HG03039 (cell line): ENCODE measurements around the gene ZCWPW1.
"Not testable (repeated sequence)": the region's sequence is repeated elsewhere in the genome, so short reads cannot be mapped to it uniquely, and the experiment has no call there.

Experiments
- ATAC-seq: cut with Tn5 transposase; IDR thresholded peaks from one replicate; pipeline ENCODE4 v1.9.1; 2021; ENCODE audit warnings: mild to moderate bottlenecking, moderate library complexity; ENCODE audit not compliant: unreplicated experiment

ZCWPW1 gene

GRCh38 chr7:100401811-100402210, 26.7 kb downstream of the ZCWPW1 start:
- no peak for ATAC-seq

DNA sequence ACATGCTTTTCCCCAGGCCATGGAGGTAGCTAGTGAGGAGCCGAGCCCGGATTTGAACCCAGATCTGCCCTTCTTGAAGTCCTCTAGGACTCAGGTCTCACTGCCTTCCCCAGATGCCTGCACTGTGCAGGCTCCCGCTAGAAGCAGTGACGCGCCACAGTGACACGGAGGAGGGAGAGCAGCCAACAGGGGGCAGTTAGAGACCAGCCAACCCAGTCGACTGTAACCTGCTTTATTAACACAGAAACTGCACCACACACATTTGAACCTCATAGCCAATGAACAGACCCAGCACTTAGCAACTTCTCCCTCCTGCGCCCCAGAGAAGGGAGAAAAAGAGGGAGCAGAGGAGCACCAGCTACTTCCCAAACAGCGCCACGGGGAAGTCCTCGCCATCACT, 27.8 kb downstream of the ZCWPW1 start:
- no peak for ATAC-seq

DNA sequence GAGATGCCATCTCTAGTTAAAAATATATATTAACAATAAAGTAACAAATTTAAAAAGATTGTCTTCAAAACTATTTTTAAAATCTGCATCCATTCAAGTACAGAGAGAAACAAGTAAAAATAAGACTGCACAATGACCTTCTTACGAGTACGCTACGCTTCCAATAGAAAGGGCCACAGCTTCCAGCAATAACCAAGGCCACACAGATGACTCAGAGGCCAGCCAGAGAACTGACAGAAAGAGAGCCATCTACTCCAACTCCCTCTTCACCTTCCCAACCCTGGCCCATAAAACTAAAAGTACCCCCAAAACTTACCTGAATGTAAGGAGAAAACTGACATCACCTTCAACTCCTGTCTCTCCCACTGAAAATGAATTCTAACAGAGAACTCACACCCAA, 28.5 kb downstream of the ZCWPW1 start:
- no peak for ATAC-seq

GRCh38 chr7:100398239-100398638, 30.3 kb downstream of the ZCWPW1 start:
- ATAC-seq = no peak

DNA sequence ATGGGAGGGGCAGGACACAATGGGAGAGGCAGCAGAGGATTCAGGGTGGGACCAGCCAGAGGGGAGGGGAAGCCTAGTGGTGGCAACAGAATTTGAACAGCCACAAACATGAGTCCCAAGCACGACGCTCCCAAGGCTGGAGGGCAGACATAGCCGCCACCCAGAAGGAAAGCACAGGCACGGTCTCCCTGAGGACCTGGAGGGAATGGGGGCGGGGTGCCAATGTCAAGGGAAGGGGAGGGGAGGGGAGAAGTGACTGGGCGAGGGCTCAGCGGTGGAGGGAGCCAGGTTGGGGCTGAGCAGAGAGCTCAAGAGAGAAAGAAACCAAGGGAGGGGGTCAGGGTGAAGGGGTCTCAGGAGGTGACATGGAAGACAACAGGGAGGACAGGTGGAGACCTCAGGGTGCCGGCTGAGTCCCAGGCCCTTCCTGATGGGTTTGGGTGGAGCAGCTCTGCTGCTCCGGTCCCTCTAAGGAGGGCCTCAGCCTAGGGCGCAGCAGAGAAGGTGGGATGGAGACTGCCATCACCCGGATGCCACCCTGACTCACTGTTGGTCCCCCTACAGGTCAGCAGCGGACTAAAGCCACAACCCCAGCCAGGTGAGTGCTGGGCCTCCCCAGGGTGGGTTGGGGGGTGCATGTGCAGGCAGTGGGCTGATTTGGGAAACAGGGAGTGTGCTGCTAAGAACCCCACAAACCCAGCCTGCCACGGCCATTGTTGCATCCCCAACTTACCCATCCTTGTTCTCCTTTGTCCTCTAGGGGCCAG, 31.0 kb downstream of the ZCWPW1 start:
- no peak for ATAC-seq

DNA sequence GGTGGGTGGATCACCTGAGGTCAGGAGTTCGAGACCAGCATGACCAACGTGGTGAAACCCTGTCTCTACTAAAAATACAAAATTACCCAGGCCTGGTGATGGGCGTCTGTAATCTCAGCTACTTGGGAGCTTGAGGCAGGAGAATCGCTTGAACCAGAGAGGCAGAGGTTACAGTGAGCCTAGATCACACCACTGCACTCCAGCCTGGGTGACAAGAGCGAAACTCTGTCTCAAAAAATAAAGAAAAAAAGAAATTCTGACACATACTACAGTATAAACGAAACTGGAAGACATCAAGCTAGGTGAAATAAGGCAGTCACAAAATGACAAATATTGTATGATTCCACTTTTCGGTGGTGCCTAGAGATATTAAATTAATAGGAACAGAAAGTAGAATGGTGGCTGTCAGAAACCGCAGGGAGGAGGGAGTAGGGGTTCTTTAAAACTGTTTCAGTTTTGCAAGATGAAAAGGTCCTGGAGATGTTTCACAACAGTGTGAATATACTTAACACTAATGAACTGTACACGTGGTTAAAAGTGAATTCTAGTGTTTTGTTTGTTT, 32.0 kb downstream of the ZCWPW1 start:
- peak; percentile 72 for ATAC-seq

- no peak for ATAC-seq
These were observed 34.4 kb downstream of the ZCWPW1 start for GRCh38 chr7:100394077-100394476.

DNA sequence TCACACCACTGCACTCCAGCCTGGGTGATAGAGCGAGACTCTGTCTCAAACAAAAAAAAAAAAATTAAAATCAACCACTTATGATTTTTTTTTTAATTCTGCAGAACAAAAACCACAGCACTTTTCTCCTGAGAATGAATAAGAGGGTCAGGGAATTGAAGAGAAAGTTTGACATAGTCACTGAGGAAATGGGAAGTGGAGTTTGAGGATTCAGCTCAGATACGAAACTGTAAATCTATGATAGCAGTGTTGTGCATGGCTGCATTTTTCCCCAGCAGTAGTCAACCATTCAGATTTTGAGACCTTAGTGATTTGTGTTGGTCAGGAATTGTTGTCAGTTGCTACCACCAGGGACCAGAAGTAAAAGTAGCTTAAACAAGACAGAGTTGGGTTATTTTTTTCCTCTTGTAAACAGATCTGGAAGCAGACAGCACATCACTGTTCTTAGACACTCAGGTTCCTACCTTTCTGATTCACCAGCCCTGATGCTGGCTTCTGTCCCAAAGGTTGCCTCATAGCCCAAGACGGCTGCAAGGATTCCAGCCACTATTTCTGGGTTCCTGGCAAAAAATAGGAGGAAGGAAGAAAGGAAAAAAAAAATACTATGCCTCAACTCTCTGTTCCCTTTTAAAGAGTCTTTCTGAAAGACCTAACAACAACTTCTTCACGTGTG, 35.1 kb downstream of the ZCWPW1 start:
- no peak for ATAC-seq

- ATAC-seq = no peak
These were observed 38.1 kb downstream of the ZCWPW1 start for GRCh38 chr7:100390286-100391009.

DNA sequence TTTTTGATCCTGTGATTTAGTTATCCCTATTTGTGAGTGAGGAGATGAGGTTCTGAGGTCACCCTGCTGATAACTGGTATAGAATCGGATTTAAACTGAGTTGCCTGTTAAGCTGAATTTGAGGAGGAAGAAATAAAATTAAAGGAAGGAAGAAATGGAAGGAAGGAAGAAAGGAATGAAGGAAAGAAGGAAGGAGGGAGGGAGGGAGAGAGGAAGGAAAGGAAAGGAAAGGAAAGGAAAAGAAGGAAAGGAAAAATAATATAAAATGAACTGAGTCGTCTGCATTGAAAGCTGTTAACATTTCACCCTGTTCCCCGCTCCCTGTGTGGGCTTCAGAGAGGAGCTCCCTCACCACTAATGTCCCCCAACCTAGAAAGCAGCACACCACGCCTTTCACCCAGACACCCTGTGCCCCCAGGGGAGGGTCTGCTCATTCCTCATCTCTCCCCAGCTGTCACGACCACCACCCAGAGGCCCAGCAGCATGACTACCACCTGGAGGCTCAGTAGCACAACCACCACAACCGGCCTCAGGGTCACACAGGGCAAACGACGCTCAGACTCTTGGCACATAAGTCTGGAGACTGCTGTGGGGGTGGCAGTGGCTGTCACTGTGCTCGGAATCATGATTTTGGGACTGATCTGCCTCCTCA, 38.9 kb downstream of the ZCWPW1 start:
- no peak for ATAC-seq

DNA sequence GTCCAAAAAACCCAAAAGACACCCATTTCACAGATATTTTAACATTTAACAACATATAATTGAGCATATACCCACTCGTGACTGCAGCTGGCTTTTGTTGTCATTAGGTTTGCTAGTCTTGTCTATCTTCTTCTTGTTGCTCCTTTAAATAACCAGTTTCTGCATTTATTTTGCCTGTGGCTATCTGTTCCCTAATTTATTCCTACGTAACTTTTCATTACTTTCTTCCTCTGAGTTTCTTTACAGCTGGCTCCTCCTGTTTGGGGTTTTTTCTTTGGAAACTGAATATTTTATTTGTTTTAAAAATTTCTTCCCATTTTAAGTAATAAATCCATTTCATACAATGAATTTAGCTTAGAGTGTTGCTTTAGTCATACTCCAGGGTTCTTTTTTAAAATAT, 40.8 kb downstream of the ZCWPW1 start:
- ATAC-seq = no peak

DNA sequence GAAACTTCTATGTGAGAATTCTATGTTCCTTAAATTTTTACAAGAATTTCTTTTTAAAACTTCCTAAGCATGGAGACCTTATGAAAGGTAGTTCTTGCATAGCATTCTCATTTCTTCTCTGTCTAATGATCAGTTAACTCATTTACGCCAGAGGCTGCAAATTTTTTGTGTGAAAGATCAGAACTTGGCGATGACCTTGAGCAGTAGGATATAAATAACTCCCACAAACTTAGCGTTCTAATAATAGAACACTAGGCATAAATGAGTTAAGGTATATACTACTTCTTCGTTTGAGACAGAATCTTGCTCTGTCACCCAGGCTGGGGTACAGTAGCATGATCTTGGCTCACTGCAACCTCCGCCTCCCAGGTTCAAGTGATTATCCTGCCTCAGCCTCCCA, 41.6 kb downstream of the ZCWPW1 start:
- ATAC-seq = no peak

- ATAC-seq = no peak
These were observed 43.7 kb downstream of the ZCWPW1 start for GRCh38 chr7:100384628-100385294.

DNA sequence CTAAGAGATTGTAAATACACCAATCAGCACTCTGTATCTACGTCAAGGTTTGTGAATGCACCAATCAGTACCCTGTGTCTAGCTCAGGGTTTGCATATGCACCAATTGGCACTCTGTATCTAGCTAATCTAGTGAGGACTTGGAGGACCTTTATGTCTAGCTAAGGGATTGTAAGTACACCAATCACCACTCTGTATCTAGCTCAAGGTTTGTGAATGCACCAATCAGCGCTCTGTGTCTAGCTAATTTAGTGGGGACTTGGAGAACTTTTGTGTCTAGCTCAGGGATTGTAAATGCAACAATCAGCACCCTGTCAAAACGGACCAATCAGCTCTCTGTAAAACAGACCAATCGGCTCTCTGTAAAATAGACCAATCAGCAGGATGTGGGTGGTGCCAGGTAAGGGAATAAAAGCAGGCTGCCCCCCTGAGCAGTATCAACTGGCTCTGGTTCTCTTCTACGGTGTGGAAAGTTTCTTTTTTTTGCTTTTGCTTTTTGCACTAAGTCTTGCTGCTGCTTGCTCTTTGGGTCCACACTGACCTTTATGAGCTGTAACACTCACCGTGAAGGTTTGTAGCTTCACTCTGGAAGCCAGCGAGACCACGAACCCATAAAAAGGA, 46.2 kb downstream of the ZCWPW1 start:
- not testable (repeated sequence) for ATAC-seq

DNA sequence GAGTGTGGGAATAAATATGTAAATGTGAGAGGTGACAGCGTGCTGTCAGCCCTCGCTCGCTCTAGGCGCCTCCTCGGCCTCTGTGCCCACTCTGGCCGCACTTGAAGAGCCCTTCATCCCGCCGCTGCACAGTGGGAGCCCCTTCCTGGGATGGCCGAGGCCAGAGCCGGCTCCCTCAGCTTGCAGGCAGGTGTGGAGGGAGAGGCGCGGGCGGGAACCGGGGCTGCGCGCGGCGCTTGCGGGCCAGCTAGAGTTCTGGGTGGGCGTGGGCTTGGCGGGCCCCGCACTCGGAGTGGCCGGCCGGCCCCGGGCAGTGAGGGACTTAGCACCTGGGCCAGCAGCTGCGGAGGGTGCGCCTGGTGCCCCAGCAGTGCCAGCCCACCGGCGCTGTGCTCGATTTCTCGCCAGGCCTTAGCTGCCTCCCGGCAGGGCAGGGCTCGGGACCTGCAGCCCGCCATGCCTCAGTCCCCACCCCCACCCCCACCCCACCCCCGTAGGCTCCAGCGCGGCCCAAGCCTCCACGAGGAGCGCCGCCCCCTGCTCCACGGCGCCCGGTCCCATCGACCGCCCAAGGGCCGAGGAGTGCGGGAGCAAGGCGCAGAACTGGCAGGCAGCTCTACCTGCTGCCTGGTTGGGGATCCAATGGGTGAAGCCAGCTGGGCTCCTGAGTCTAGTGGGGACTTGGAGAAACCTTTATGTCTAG, 46.8 kb downstream of the ZCWPW1 start:
- ATAC-seq = not testable (repeated sequence)

GRCh38 chr7:100380196-100380595, 48.3 kb downstream of the ZCWPW1 start:
- no peak for ATAC-seq

DNA sequence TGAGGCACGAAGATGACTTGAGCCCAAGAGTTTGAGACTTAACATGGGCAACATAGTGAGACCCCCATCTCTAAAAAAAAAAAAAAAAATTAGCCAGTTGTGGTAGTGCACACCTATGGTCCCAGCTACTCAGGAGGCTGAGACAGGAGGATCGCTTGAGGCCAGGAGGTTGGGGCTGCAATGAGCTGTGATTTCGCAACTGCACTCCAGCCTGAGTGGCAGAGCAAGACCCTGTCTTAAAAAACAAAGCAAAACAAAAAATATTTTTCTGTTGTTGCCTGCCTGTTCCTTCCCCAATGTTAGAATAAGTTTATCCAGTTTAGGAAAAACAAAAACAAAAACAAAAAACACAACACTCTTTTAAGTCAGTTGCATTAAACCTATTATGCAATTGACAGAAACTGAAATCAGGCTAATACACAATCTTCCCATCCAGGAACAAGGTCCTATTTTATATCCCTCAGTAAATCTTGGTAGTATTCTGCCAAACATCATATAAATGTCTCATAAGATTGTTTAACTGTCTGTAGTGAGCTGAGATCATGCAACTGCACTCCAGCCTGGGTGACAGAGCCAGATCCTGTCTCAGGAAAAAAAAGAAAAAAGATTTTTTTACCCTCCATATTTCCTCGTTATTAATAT, 50.3 kb downstream of the ZCWPW1 start:
- no peak for ATAC-seq

GRCh38 chr7:100376066-100376465, 52.4 kb downstream of the ZCWPW1 start:
- no peak for ATAC-seq

DNA sequence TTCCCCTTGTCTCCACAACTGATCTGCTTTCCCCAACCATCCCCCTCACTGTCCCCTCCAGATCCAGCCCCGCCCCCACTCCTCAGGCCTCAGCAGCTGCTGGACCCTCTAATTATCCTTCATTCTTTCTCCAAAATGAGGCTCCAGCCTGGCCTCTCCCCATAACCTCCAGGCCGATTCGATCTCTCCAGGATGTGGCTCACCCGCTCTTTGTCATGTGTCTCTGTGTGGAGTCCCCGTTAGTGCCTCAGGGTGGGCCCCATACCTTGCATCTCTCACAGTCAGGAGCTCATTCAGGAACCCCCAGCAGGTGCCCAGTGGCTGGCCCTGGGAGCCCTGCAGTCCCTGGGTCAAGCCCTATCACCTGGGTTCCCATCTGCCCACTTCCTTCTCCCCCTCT, 53.9 kb downstream of the ZCWPW1 start:
- ATAC-seq = no peak
